GM10266 (cell line): ENCODE results near the gene SSC5D.

Experiments
- DNase-seq: peaks from one replicate; pipeline ENCODE4 v3.0.0; 2012; ENCODE audit errors: extremely low spot score
- TF ChIP-seq, protein P1 (sequence below): IDR thresholded peaks from 2 replicates; pipeline ENCODE4 v1.5.1; 2012; ENCODE audit warnings: mild to moderate bottlenecking, low read depth; ENCODE audit not compliant: control insufficient read depth, insufficient read depth; ENCODE audit errors: missing control alignments

SSC5D gene

DNA sequence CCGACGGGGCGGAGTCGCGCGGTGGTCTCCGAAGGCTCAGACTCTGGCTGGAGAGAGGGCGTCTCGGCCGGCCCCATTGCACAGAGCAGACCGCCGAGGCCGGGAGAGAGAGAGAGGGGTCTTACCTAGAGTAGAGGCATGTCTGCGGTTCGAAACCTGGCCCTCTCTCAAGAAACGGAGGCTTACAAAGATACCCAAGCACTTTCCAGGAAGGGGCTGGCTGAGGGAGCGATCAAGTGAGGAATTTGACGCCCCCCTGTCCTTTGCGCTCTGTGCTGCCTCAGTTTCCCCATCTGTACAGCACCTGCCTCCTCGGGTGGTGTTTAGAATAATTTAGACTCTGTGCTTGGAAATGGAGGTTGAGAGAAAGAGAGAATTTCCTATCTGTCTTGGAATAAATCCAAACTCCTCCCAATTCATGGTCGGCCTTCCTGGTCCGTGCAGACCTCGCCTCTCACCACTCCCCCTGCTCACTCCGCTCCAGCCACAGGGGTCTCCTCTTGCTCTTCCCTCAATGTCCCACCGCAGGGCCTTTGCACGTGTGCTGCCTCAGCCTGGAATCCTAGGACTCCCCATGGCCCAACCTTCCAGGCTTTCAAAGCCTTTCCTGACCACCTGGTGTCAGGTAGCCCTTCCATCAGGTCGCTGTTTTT, 26.1 kb upstream of the SSC5D start:
- DNase-seq: no peak

DNA sequence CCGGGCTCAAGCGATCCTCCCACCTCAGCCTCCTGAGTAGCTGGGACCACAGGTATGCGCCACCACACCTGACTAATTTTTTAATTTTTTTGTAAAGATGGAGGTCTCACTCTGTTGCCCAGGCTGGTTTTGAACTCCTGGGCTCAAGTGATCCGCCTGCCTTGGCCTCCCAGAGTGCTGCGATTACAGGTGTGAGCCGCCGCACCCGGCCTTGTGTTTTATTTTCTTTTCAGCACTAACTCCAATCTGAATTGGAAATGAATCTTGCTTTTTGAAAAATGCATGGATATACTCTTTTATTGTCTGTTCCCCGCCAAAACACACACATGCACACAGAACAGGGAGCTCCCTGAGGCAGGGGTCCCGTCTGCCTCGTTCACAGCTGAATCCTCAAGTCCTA, 25.5 kb upstream of the SSC5D start:
- DNase-seq: no peak
- TF ChIP-seq, protein P1, sequence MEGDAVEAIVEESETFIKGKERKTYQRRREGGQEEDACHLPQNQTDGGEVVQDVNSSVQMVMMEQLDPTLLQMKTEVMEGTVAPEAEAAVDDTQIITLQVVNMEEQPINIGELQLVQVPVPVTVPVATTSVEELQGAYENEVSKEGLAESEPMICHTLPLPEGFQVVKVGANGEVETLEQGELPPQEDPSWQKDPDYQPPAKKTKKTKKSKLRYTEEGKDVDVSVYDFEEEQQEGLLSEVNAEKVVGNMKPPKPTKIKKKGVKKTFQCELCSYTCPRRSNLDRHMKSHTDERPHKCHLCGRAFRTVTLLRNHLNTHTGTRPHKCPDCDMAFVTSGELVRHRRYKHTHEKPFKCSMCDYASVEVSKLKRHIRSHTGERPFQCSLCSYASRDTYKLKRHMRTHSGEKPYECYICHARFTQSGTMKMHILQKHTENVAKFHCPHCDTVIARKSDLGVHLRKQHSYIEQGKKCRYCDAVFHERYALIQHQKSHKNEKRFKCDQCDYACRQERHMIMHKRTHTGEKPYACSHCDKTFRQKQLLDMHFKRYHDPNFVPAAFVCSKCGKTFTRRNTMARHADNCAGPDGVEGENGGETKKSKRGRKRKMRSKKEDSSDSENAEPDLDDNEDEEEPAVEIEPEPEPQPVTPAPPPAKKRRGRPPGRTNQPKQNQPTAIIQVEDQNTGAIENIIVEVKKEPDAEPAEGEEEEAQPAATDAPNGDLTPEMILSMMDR: no peak

More for the DNA sequence above, 26.1 kb upstream of the SSC5D start:
- TF ChIP-seq, protein P1: no peak

- TF ChIP-seq, protein P1: no peak
- no peak for DNase-seq
Measured at GRCh38 chr19:55463583-55464031, 24.6 kb upstream of the SSC5D start.

DNA sequence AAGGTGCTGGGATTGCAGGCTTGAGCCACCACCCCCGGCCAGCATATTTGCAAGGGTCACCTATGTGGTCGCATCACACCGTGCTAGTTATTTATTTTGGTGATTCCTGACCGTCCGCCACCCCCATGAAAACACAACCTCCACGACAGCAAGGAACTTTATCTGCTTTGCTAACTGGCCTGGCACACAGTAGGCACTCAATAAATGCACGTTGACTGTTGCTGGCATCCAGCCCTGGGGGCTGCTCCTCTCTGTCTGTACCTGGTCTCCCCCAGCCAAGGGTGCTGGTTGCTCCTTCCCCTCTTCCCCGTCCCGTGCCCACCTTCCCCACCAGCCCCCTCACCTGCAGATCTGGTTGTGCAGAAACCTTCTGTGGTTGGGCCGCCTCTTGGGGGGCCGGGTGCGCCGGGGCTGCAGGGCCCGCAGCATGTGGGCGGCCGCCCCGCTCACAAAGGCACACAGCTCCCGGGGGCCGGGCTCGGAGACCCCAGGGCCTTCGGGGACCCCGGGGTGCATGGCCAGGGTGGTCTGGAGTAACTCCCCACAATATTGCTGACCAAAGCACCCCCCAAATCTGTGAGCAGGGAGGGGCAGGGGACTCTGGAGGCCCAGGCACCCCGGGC, 24.1 kb upstream of the SSC5D start:
- no peak for DNase-seq
- TF ChIP-seq, protein P1: no peak

DNA sequence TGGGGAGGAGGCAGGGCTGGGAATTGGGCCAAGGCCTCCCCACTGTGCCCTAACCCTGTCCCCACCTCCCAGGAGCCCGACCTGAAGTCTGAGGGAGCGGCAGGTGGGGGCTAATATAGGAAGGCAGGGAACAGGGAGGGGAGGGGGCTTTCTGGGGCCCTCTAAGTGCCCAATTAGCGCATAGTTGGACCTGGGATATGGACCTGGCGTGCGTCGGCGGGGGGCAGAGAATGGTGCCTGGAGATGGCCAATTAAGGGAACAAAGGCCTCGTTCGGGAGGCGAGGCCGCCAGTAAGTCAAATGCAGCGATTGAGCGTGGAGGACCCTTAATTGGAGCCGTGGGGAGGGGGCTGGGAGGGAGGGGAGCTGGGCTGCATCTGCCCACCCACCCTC, 23.6 kb upstream of the SSC5D start, which contains the start of gene C19orf85:
Gene C19orf85, minus strand, starts transcription at position 90 of the 393 bp plus-strand sequence. CDS start 197 bp downstream, outside the sequence.
- no peak for DNase-seq
- TF ChIP-seq, protein P1: no peak

- no peak for DNase-seq
- TF ChIP-seq, protein P1: no peak
Measured at GRCh38 chr19:55465460-55466240, 22.6 kb upstream of the SSC5D start.

DNA sequence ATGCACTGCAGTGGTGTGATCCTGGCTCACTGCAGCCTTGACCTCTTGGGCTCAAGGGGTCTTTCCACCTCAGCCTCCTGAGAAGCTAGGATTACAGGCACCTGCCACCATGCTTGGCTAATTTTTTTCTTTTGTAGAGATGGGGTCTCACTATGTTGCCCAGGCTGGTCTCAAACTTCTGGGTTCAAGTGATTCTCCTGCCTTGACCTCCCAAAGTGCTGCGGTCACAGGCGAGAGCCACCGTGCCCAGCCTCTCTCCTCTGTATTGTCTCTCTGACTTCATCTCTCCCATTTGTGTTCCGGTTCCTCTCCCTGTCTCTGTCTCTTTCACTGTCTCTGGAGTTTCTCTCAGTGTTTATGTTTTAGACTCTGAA, 22.0 kb upstream of the SSC5D start:
- TF ChIP-seq, protein P1: no peak
- no peak for DNase-seq
